GM12892 (cell line): ENCODE results near the gene CAVIN1.
"Not testable (repeated sequence)": the region's sequence is repeated elsewhere in the genome, so short reads cannot be mapped to it uniquely, and the experiment has no call there.

Experiments
- POLR2A ChIP-seq: IDR thresholded peaks from 2 replicates; pipeline ENCODE4 v1.6.1; 2011; ENCODE audit warnings: low read depth, low read length, control low read depth
- POLR2AphosphoS5 ChIP-seq: IDR thresholded peaks from 2 replicates; pipeline ENCODE4 v1.6.1; 2011; ENCODE audit warnings: low read depth, low read length, control low read depth

DNA sequence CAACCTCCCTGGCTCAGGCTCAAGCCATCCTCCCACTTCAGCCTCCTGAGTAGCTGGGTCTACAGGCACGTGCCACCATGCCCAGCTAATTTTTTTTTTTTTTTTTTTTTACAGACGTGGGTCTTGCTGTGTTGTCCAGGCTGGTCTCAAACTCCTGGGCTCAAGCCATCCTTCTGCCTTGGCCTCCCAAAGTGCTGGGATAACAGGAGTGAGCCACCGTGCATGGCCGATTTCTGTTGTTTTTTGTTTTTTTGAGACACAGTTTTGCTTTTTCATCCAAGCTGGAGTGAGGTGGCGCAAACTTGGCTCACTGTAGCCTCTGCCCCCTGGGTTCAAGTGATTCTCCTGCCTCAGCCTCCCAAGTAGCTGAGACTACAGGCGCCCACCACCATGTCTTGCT is 31.9 kb upstream of the CAVIN1 start:
- not testable (repeated sequence) for TF ChIP-seq POLR2A, POLR2AphosphoS5
